A172 (cell line): ENCODE results near the gene WSCD2. TPM values are rescaled to one million over a fixed set of nuclear protein-coding genes. Genes with fewer than 3 reads are reported as not detected.

Source experiments
- DNase-seq: peaks from one replicate; pipeline ENCODE4 v3.0.0-alpha.2; 2015; ENCODE audit warnings: low spot score
- total RNA-seq: library from RNA; depleted of rRNA; stranded (reverse); fragments of >200 nt; shearing (Covaris generic); gene quantifications from 2 replicates; pipeline ENCODE4 v1.2.3, GENCODE V29; 2014

Gene WSCD2
- total RNA-seq, 1 experiment from 2014 or later: not detected

DNA sequence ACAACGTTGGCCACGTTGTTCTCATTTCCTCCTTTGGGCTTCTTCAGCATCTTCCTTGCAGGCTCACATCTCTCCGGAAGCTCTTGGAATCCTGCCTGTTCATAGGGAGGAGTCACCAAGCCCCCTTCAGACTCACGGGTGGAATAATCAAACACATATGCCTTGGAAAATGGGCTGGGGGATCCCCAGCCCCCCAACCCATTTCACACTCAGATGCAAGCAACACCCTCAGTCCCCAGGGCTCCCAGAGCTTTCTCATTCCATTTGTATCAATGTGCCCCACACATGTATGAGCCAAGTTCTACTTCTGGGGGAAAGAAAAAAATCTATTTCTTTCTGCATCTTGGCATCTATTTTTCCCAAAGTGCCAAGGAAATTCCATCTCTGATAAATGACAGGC is 33.1 kb downstream of the WSCD2 start:
- no peak for DNase-seq

DNA sequence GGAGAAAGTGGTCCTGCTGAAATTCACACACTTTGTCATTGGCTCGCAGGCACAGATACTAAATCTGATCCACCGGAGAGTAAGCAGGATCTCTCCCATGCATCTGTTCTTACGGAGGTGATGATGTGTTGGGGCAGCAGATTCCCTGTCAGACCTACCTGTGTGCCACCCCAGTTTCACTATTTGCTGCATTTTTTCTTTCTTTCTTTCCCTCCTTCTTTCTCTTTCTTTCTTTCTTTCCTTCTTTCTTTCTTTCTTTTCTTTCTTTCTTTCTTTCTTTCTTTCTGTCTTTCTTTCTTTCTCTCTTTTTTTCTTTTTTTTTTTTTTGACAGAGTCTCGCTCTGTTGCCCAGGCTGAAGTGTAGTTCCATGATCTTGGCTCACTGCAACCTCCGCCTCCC is 37.4 kb downstream of the WSCD2 start:
- DNase-seq: no peak

DNA sequence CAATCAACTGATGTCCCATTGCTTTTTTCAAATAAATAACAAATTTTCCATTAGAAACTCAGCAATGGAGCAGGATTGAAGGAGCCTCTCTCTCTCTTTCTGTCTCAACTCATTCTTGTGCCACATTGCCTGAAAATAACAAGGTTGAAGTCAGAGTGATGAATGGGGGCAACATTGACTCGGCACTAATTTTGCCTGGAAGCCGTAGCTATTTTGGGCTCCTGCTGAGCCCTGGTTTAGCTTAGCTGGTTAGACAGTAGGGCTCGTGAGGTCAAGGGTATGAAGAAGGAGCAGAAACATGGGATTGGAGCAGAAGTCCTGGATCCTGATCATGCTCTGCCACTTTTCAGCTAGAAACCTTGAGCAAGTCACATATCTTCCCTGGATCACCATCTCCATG is 38.9 kb downstream of the WSCD2 start:
- DNase-seq: no peak

DNA sequence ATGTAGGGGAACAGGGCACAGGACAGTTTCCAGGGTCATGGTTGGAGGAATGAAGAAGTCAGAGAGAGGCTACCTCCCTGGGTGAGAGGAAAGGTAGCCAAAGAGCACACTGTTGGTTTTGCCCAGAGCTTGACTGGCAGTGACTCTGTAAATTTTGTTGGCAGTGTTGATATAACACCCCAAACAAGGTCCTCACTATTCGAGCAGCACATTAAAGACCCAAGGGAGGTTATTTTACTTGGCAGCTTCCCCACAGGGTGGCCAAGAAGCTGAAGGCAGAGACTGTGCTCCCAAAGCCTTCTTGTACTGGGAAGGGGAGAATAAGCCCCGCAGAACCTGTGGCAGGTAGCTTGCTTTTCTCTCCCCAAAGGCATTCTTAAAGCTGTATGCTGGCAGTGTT is 40.6 kb downstream of the WSCD2 start:
- DNase-seq: no peak

DNA sequence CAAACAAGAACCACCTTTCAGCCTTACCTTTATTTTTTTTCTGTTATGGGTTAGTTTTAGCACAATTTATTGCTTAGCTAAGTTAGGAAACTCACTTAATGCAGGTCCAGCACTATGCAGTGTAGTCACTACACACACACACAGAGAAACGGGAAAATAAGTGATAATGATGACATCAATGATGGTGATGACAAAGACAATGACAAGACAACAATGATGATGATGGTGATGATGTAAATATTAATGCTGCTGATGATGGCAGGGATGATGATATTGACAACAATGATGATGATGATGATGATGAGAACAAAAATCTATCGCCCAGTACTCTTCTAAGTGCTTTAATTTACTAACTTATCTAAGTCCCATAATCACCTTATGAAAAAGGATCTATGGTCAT is 41.1 kb downstream of the WSCD2 start:
- no peak for DNase-seq

DNA sequence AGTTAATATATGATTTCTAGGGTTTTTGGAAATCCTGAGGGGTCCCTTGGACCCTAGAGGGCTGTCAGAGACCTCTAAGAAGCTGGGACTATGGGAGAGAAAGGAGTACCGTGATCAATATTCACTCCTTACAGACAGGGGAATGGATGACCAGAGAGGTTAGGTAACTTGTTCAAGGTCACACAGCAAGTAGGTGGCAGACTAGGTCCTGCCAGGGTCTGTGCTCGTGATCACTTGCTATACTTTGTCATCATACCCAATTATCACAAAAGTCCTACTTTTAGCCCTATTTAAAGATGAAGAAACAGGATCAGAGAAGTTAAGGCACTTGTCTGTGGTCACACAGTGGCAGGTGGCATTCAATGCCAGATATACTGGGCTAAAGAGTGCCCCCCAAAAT is 42.9 kb downstream of the WSCD2 start:
- no peak for DNase-seq

DNA sequence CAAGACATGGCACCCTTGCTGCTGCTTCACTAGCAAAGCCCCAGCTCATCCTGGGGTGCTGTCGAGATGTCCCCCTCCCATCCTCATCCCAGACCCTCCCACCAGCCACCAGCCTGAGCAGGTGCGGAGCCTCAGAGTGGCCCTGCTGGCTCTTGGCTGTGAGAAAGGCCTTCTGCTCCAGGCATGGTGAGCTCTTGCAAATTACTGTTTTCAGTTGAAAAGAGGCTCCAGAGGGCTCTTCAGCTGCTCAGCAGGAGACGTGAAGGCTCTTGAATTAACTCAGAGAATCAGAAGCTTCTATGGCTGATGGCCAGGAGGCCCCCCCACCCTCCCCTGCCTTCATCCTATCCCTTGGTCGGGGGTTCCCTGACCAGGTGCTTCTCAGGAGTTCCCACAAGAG is 44.1 kb downstream of the WSCD2 start:
- no peak for DNase-seq

DNA sequence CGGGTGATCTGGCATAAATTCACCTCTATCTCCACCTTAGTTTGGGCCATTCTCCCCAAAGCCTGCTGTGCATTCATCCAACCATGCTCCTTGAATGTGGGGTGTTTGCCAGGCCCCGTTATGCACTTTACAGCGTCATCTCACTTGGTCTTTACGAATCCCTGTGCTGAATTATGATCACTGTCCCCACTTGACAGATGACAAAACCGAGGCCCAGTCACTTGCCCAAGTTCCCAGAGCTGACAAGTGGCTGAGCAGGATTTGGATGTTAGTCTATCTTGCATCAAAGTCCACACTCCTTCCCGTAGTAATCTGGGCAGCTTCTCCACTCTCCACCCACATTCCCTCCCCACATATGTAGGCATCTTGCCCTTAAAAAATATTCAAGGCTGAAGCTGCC is 44.8 kb downstream of the WSCD2 start:
- no peak for DNase-seq

DNA sequence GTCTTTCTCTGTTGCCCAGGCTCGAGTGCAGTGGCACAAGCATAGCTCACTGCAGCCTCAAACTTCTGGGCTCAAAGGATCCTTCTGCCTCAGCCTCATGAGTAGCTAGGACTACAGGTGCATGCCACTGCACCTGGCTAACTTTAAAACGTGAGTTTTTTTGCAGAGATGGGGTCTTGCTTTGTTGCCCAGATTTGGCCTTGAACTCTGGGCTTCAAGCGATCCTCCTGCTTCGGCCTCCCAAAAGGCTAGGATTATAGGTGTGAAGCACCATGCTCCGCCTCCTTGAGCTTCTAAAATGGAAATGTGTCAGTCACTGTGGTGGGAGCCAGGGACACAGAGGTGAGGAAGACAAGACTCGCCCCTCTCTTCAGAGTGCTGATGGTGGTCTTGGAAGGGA is 45.6 kb downstream of the WSCD2 start:
- no peak for DNase-seq

DNA sequence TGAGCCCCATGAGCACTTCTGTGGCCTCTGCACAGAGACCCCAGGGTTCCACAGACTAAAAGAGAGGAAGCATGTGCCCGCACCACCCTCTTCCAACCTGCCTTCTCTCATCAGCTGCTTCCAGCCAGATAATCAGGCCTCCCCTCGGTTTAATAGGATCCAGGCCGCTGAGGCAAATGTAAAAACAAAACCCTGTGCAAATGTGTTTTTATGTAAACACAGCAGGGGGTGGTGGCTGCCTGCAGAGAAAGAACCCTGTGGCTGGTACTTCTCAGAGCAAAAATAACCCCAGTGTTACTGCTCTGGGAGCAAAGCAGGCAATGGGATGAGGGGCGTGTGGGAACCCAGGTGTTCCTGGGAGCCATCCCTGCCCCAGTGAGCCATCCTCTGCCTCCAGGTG is 46.2 kb downstream of the WSCD2 start:
- DNase-seq: no peak

DNA sequence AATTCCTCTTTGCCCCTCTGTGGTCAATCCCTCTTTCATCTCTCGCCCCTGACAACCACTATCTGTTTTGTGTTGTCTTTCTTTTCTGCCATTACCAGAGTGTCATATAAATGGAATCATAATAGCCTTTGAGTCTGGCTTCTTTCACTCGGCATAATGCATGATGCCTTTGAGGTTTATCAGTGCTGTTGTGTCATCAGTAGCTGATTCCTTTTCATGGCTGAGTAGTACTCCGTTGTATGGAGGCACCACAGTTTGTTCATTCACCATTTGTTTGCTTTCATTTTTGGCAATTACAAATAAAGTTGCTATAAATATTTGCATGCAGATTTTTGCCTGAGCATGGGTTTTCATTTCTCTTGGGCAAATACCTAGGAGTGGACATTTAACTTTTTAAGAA is 47.2 kb downstream of the WSCD2 start:
- no peak for DNase-seq

DNA sequence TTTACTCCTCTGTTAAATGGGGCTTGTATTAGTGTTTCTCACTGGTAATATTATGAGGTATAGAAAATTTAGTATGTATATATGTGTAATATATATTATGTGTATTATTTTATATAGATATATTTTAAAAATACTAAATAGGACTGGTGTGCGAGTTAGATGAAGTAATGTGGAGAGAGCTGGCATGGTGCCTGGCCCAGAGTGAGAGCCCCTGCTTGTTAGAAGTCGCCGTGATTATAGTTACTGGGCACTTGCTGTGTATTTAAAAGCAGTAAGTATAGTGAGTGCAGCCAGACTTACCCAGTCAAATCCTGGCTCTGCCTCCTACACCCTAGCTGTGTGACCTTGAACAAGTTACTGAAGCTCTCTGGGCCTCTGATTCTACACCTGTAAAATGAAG is 48.0 kb downstream of the WSCD2 start:
- DNase-seq: no peak

DNA sequence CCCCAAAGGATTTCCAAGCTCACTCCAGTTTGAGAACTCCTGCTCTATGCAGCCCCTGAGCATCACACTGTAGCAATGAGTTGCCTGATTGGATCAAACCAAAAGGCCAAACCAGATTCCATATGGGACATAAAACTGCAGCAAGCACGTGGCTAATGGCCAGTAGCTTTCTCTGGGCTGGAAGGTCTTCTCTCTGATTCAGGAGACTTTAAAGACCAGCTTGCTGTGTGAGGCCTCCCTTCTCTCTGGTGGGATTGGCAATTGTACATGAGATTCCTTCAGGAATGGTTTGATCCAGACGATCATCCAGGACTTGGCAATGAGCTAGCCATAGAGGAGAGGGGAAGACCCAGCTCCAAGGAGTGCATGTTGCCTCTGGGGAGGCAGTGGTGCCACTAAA is 50.2 kb downstream of the WSCD2 start:
- no peak for DNase-seq

DNA sequence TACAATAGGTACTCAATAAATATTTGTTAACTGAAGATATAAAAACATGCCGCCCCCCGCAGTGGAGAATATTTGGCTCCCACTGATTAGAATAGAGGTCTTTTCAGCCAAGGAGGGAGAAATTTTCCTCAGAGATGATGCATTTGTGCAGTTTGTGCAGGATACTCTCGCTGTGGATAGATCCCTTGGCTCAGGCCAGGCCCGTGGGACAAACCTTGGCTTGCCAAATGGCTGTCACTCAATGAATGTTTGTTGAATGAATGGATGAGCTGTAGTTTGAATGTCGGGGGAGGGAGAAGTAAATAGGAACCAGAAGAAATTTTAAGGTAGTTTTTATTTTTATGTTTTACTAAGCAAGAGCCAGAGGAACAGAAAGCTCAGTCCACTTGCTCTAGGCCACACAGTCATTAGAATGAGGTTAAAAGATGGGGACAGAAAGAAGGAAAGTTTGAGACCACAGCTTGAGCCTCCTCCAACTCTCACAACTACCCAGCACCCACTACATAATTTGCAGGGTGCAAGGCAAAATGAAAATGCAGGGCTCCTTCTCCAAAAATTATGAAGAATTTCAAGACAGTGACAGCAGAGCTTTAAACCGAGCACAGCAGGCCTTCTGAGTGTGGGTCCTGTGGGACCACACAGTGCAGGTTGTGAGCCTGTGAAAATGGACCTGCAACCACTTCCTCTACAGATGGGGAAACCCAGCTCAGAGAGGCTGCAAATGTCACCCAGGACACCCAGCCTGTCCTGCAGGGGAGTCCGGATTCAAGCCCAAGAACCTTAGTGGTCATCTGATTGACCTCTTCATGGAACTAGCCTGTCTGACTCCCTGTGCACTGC is 51.4 kb downstream of the WSCD2 start:
- no peak for DNase-seq

DNA sequence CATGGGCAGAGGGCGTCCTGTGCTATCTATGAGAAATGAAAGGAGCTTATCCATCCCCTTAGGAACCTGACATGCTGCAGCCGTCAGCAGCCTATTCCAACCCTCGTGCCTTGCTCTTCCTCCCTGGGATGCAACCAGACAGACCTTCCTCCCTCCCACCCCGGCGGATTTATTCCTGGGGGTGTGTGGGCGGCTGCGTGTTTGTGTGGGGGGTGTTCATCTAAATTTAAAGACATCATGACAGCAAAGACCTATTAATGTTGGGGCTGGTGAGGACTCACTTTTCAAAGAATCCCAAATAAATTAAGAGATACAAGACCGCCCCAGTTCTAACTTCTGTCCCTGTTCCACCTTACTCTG is 52.0 kb downstream of the WSCD2 start:
- no peak for DNase-seq

DNA sequence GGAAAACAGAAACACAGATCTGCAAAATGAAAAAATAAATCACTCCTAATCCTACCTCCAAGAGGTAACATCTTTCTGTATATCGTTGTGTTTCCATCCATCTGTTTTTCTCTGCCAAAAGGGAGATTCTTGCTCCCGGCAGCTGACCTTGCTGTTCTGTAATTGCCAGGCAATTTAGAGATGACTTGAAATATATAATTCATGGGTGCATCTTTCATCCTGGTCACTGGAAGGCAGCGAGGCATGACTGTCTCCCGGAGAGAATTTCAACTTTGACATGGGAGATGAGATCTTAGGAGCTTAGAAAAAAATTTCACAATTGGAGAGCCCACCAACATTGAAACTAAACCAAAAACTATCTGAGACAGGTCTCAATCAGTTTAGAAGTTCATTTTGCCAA is 53.0 kb downstream of the WSCD2 start:
- no peak for DNase-seq

DNA sequence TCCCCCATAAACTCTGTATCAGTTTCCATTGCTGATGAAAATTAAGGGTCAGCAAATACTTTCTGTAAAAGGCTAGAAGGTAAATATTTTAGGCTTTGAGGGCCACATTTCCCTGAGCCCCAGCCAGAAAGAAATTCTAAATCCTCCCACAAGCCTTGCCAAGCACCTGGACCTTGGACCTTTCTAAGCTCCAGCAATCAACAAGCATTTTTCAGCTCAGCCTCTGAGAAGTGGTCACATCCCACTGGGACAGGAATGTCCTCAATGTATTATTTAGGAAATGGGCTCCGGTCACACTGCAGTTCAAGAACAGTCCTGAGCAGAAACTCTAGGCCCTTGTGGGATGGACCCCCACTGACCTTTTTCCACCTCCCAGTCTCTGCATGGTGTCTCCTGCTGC is 55.9 kb downstream of the WSCD2 start:
- DNase-seq: no peak

DNA sequence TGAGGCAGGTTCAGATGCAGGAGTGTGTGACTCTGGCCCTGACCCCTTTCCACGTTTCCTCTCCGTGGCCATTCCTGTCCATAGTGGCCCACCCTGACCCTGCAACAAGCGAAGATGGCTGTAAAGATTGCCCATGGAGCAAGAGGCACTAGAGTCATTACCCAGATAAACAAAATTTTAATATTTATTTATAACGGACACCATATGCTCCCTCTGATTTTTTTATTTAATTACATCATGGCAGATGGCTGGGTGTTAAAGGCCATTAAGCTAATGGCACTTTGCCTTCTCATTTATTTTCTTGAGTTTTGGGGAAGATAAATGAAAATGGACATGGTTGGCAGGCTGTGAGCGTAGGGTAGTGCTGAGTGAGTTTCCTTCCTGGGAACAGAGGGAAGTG is 58.7 kb downstream of the WSCD2 start:
- DNase-seq: no peak

DNA sequence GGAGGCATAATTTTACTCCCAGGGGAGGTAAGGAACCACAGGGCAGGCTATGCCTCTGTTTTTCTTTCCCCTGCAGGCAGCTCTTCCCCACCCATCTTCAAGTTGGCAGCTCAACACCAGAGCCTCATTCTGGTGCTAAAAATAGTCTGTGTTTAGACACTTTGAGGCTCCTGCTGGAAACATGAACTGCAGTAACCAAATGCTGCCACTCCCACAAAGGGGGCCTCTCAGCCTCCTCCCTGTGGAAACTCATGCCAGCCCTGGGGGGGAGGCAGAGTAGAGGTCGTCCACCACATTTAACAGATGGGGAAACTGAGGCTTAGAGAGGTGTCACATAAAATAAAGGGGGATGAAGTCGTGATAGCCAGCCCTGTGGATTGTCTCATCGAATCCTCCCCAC is 61.4 kb downstream of the WSCD2 start:
- DNase-seq: no peak

DNA sequence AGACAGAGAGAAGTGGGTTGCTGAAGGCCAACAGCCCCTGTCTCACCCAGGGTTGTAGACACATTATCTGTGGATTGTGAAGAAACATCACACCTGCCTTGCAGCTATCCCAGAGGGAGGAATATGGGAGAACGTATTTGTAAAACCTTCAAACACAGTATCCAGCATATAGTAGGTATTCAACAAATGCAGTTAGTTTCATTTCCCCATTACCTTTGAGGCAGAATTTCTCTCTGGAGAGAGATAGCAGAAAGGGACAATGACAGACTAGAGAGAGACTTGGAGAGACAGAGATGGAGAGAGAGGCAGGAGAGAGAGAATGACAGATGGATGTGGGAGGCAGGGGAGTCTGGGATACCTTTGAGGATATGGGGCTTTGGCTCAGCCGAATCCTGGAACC is 62.0 kb downstream of the WSCD2 start:
- DNase-seq: no peak

DNA sequence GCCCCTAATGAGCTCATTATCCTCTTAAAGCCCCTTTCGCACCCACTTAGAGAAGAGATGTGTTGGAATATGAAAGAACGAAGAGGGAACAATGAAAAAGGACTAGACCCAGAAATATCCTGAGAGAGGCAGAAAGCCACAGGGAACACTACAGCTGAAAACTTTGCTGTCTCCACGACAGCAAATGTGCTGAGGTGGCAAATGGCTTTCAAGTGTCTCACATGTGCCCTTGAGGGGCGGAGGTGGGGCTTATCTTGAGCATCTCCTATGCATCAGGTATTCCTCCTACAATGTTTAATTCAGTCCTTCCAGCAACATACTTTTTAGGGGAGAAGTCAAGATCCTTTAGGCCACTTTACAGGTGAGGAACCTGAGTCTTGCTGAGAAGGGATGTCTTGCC is 62.9 kb downstream of the WSCD2 start:
- no peak for DNase-seq

DNA sequence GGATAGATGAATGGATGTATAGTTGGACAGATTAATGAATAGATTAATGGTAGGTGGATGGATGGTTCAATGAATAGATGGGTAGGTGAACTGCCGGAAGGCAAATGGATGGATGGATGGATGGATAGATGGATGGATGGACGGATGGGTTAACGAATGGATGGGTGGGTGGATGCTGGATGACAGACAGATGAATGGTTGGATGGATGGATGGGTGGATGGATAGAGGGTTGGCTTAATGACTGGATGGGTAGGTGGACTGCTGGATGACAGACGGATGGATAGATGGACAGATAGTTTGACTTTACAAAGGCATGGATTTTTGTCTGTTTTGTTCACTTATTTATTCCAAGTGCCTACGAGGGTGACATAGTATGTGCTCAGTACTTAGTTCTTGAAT is 64.4 kb downstream of the WSCD2 start:
- no peak for DNase-seq

DNA sequence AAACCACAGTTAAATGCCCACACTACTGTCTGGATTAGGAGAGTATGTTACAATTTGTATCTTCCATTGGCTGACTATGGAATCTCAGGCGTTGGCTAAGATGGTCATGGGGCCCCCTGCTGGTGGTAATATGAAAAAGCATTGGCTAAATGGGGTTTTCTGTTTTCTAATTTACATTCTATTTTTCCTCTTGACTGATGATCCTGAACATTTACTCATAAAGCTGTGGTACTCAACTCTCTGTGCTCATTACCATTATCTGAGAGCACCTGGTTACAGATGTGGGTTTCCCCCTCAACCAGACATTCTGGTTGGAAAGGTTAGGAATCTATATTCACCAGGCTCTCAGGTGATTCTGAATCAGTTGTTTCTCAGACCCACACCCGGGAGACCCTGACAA is 64.8 kb downstream of the WSCD2 start:
- no peak for DNase-seq

DNA sequence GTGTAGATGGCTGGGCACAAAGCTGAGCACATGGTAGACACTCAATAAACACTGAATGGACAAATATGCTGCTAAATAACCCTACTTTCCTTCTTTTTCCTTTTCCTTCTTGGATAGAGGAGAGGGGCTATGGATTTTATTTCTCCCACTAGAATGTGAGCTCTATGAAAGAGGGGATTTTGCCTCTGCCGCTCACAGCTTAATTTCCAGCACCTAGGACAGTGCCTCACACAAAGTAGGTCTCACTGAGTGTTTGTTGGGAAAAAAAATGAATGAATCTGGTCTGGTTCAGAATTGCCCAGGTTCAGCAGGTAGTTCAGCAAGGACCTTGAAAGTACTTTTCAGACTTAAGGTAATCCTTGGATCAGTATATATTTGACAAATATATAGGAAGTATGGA is 65.5 kb downstream of the WSCD2 start:
- no peak for DNase-seq
